DOHH2 (cell line): ENCODE measurements around the gene PRDX5.

ENCODE experiments used
- EZH2phosphoT487 ChIP-seq: fragments of 200-600 bp; sonication (generic); IDR thresholded peaks from 2 replicates; pipeline ENCODE4 v1.6.1; 2017; ENCODE audit warnings: borderline replicate concordance, mild to moderate bottlenecking, antibody characterized with exemption, low read length, moderate library complexity, mixed read lengths
- TF ChIP-seq, protein P1 (sequence below): fragments of 200-600 bp; sonication (generic); IDR thresholded peaks from one replicate; pipeline ENCODE4 v1.5.1; 2014; ENCODE audit warnings: antibody characterized with exemption, mild to moderate bottlenecking, low read depth, low read length; ENCODE audit not compliant: poor library complexity, severe bottlenecking

DNA sequence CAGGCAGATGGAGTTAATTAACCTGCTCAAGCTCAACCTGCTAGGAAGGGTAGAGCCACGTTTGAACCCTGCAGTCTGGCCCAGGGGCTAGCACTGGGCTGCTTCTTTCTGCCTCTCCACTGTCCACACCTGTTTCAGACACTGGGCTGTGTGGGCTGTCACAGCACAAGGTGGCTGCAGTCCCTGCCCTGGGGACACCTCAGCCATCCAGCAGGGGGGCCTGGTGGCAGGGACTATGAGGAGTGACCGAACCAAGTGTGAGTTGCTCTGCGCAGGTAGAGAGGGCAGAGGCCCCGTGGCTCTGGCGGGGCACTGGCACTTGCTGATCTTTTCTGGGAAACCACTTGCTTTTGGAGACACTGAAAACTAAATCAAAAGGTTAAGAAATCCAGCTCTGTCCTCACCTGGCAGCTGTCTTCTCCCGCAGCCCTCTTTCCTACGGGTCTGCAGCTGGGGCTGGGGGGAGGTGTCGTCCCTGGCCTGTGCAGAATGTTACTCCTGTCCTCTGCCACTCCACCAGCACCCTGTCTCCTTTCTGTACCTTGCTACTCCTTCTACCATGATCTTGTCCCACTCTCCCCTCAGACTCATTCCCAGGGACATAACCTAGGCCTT, 39.2 kb upstream of the PRDX5 start:
- TF ChIP-seq, protein P1, sequence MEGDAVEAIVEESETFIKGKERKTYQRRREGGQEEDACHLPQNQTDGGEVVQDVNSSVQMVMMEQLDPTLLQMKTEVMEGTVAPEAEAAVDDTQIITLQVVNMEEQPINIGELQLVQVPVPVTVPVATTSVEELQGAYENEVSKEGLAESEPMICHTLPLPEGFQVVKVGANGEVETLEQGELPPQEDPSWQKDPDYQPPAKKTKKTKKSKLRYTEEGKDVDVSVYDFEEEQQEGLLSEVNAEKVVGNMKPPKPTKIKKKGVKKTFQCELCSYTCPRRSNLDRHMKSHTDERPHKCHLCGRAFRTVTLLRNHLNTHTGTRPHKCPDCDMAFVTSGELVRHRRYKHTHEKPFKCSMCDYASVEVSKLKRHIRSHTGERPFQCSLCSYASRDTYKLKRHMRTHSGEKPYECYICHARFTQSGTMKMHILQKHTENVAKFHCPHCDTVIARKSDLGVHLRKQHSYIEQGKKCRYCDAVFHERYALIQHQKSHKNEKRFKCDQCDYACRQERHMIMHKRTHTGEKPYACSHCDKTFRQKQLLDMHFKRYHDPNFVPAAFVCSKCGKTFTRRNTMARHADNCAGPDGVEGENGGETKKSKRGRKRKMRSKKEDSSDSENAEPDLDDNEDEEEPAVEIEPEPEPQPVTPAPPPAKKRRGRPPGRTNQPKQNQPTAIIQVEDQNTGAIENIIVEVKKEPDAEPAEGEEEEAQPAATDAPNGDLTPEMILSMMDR: no peak
- TF ChIP-seq EZH2phosphoT487: no peak
